ENCODE data around the gene TMEM82. TPM values are rescaled to one million over a fixed set of nuclear protein-coding genes. Genes with fewer than 3 reads are reported as not detected.

The TMEM82 gene
- total RNA-seq, 4 donors from 2014 or later = 0.33 TPM; not detected in 3

DNA sequence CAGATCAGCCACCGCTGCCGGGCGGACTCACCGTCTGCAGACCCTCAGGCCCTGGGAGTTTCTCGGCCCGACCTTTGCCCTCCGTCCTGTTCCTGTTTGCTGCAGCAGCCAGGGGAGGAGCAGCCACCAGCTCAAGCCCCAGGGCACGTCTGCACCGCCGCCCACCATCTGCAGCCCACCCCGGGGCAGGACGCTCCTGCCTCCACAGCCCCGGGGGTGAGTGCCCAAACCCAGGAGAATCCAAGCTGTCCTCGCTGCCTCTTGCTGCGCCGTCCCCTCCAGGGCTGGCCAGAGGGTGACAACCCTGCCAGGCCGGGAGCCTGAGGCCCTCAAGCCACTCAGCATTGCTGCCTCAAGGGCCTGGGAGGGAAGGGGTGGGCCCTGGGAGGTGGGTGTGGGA is 7.4 kb upstream of the TMEM82 start:
- Histone ChIP-seq H3K36me3 (peaks cover 0 to 51% of the 10 kb centered on the region in 2 donors), H3K27me3 (no peaks in the 10 kb centered on the region), H3K27ac (peak overlapping the region; percentile 86 to 96 (median 94)), H3K9me3 (no peaks in the 10 kb centered on the region), H3K4me3 (no peak overlapping the region), H3K4me1 (peaks cover 40 to 47% of the 10 kb centered on the region in 2 donors)
- in situ Hi-C loops (cut with MboI; ENCODE audit: low sequenced_read_pairs in 4 of 4) = loop anchor here in 2 of 4 donors (10.0 to 25.0 kb wide), 2 partner anchors 140 to 148 kb away; partner anchors contain the start of gene AGMAT (in 1 of the 2)
- DNase-seq = peak in 1 of 2 donors; percentile 22
- intact Hi-C loops (cut with DNase I; ENCODE audit: low total_unique reads) = loop anchor here (5.0 kb wide), 2 partner anchors 138 to 158 kb away; no protein-coding TSS in a partner anchor
- no peak for TF ChIP-seq POLR2A (IDR thresholded peaks at IDR 0.05)
- TF ChIP-seq, protein P1, sequence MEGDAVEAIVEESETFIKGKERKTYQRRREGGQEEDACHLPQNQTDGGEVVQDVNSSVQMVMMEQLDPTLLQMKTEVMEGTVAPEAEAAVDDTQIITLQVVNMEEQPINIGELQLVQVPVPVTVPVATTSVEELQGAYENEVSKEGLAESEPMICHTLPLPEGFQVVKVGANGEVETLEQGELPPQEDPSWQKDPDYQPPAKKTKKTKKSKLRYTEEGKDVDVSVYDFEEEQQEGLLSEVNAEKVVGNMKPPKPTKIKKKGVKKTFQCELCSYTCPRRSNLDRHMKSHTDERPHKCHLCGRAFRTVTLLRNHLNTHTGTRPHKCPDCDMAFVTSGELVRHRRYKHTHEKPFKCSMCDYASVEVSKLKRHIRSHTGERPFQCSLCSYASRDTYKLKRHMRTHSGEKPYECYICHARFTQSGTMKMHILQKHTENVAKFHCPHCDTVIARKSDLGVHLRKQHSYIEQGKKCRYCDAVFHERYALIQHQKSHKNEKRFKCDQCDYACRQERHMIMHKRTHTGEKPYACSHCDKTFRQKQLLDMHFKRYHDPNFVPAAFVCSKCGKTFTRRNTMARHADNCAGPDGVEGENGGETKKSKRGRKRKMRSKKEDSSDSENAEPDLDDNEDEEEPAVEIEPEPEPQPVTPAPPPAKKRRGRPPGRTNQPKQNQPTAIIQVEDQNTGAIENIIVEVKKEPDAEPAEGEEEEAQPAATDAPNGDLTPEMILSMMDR (IDR thresholded peaks at IDR 0.05 in 4 of 5, conservative IDR thresholded peaks at IDR 0.05 in 1 of 5) = no peak
- ATAC-seq = no peak

DNA sequence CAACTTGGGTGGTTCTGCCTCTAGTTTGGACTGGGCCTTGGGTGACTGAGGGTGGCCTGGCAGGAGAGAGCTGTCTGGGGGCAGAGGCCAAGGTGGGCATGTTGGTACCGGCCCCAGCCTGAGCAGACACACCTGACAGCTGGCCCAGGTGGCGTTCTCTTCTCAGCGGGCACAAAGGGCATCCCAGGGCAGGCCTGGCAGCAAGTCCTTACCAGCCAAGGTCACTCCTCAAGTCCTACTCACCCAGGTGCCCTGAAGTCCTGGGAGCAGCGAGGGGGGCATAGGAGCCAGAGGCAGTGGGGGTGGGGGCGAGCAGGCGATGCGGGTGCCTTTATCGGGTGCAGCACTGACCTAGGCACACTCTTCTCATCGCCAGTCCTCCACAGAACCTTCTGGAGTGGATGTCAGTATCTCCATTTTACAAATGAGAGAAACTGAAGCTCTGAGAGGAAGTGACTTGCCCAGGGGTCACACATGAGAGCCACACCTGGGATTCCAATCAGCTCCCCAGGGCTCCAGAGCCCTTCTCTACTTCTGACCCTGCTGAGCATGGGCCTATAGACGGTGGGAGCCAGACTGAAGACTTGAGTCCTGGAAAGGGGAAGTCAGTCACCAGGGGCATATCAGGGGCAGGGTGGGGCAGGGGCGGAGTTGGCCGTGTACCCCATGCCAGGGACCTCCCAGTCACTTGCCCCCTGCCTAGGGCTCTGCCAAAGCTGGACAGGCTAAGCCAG is 6.8 kb upstream of the TMEM82 start:
- Histone ChIP-seq H3K36me3 (peaks cover 0 to 45% of the 10 kb centered on the region in 2 donors), H3K27ac (peak overlapping the region; percentile 86 to 96 (median 94)), H3K27me3 (no peaks in the 10 kb centered on the region), H3K9me3 (no peaks in the 10 kb centered on the region), H3K4me1 (peaks cover 40 to 47% of the 10 kb centered on the region in 2 donors), H3K4me3 (no peak overlapping the region)
- DNase-seq (peak in 1 of 2 donors; percentile 74), ATAC-seq (peak; percentile 11 to 40)
- intact Hi-C loops (cut with DNase I; ENCODE audit: low total_unique reads) = loop anchor here (1.0 to 5.0 kb wide), 4 partner anchors 17 to 158 kb away; no protein-coding TSS in a partner anchor
- in situ Hi-C loops (cut with MboI; ENCODE audit: low sequenced_read_pairs in 4 of 4) = loop anchor here in 2 of 4 donors (10.0 to 25.0 kb wide), 2 partner anchors 141 to 148 kb away; partner anchors contain the start of gene AGMAT (in 1 of the 2)
- TF ChIP-seq, protein P1 (IDR thresholded peaks at IDR 0.05 in 4 of 5, conservative IDR thresholded peaks at IDR 0.05 in 1 of 5) = no peak
- TF ChIP-seq POLR2A (IDR thresholded peaks at IDR 0.05) = no peak

DNA sequence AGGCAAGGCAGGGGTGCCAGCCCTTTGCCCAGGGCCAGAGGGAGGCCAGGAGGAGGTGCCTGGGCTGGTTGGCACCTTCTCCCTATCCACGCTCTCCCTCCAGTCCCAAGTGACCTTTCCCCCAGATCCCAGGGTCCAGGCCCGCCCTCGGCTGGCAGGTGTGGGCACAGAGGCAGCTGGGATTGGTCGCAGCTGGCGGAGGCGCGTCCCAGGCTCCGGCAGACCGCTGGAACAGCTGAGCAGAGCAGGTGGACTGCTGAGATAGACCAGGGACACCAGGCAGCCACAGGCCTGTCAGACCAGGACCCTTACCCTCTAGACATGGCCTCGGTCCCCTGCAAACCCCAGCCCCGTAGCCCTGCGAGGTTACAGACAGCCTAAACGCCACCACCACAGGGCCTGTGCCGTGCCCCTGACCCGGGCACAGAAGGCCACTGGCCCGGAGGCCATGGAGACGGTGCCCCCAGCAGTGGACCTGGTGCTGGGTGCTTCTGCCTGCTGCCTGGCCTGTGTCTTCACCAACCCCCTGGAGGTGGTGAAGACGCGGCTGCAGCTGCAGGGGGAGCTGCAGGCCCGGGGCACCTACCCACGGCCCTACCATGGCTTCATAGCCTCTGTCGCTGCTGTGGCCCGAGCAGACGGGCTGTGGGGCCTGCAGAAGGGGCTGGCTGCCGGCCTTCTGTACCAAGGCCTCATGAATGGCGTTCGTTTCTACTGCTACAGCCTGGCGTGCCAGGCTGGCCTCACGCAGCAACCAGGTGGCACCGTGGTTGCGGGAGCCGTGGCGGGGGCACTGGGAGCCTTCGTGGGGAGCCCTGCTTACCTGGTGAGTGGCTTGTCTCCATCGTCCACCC is 6.0 kb upstream of the TMEM82 start, which contains the start of gene SLC25A34:
SLC25A34 (plus strand) TSS at position 221 of the 854 bp plus-strand sequence; CDS start at position 449, 228 bp downstream.
- ATAC-seq (peak; percentile 76 to 80), DNase-seq (peak; percentile 93 to 97)
- peak; percentile 81 to 85 for TF ChIP-seq POLR2A (IDR thresholded peaks at IDR 0.05)
- TF ChIP-seq, protein P1 (IDR thresholded peaks at IDR 0.05 in 4 of 5, conservative IDR thresholded peaks at IDR 0.05 in 1 of 5) = peak in 1 of 5 experiments; percentile 13
- no peaks in the 10 kb centered on the region for H3K27me3 ChIP-seq
- in situ Hi-C loops (cut with MboI; ENCODE audit: low sequenced_read_pairs in 4 of 4) = loop anchor here in 2 of 4 donors (10.0 to 25.0 kb wide), 2 partner anchors 141 to 149 kb away; partner anchors contain the start of gene AGMAT (in 1 of the 2)
- H3K36me3 ChIP-seq = peaks cover 0 to 37% of the 10 kb centered on the region in 2 donors
- H3K4me1 ChIP-seq = peaks cover 42 to 47% of the 10 kb centered on the region in 2 donors
- intact Hi-C loops (cut with DNase I; ENCODE audit: low total_unique reads) = loop anchor here (1.0 to 5.0 kb wide), 4 partner anchors 18 to 159 kb away; no protein-coding TSS in a partner anchor
- H3K27ac ChIP-seq = peak within 1 kb of the TSS; percentile 86 to 96 (median 94)
- peak within 1 kb of the TSS; percentile 20 to 47 (median 32) for H3K4me3 ChIP-seq
- no peaks in the 10 kb centered on the region for H3K9me3 ChIP-seq

DNA sequence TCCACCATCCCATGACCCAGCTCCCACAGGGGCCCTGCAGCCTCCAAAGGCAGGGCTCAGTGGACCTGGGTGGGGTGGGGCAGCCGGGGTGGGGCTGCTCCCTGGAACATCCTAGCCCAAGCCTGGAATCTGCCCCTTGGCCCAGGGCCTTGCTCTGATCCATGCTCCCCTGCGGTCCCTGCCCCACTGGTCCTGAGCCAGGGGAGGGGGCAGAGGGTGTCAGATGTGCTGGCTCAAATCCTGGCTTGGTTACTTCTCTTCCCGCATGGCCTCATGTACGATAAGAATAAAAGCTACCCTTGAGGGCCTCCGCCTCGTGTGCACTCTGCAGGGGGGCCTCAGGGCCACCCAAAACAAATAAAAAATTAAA is 5.4 kb upstream of the TMEM82 start:
- H3K36me3 ChIP-seq = peaks cover 0 to 31% of the 10 kb centered on the region in 2 donors
- no peak for TF ChIP-seq POLR2A (IDR thresholded peaks at IDR 0.05)
- TF ChIP-seq, protein P1 (IDR thresholded peaks at IDR 0.05 in 4 of 5, conservative IDR thresholded peaks at IDR 0.05 in 1 of 5) = no peak
- intact Hi-C loops (cut with DNase I; ENCODE audit: low total_unique reads) (loop anchor here (1.0 to 5.0 kb wide), 4 partner anchors 19 to 160 kb away; no protein-coding TSS in a partner anchor), in situ Hi-C loops (cut with MboI; ENCODE audit: low sequenced_read_pairs in 4 of 4) (loop anchor here in 2 of 4 donors (10.0 to 25.0 kb wide), 2 partner anchors 142 to 150 kb away; partner anchors contain the start of gene AGMAT (in 1 of the 2))
- peaks cover 45 to 50% of the 10 kb centered on the region in 2 donors for H3K4me1 ChIP-seq
- H3K27me3 ChIP-seq = no peaks in the 10 kb centered on the region
- H3K27ac ChIP-seq = peak overlapping the region; percentile 86 to 96 (median 94)
- ATAC-seq (peak; percentile 5 to 6), DNase-seq (peak in 1 of 2 donors; percentile 53)
- no peaks in the 10 kb centered on the region for H3K9me3 ChIP-seq
- peak overlapping the region; percentile 20 to 47 (median 32) for H3K4me3 ChIP-seq
